Naive thymus-derived CD4-positive, alpha-beta T cell (primary cell): ENCODE data around the gene KHK. TPM values are rescaled to one million over a fixed set of nuclear protein-coding genes. Genes with fewer than 3 reads are reported as not detected.

Experiments used
- ATAC-seq: fragments of 150-1000 bp; cut with Tn5 transposase; 2 replicates; pipeline ENCODE4 v1.10.0; 2021; ENCODE audit warnings: mild to moderate bottlenecking, moderate library complexity
- CTCF ChIA-PET: fragments of 350-600 bp; sonication (Branson Sonifier 250); formaldehyde crosslinking; loops from one replicate; lab custom pipeline; 2021; ENCODE audit warnings: antibody characterized with exemption; lab: Charles Lee
- POLR2A ChIA-PET: fragments of 350-600 bp; sonication (Branson Sonifier 250); formaldehyde crosslinking; loops from one replicate; lab custom pipeline; 2021; ENCODE audit warnings: antibody characterized with exemption, inconsistent platforms; lab: Charles Lee
- DNase-seq, 9 donors: peaks; one replicate each; pipeline versions ENCODE4 v3.0.0 to v3.0.0-alpha.2; 2020 to 2022; ENCODE audit warnings: mixed read lengths in 1 of 9
- H3K27ac ChIP-seq: one replicate; pipeline ENCODE4 v1.7.0; 2013; ENCODE audit warnings: mild to moderate bottlenecking, low read depth, low read length, moderate library complexity
- H3K27me3 ChIP-seq, 2 donors: one replicate each; pipeline ENCODE4 v1.7.0; 2013; ENCODE audit warnings: low read length in 2 of 2, mild to moderate bottlenecking in 2 of 2, moderate library complexity in 2 of 2; ENCODE audit not compliant: control insufficient read depth in 2 of 2, insufficient read depth in 2 of 2
- H3K36me3 ChIP-seq, 3 experiments: 1 replicate in 2 of 3; 2 replicates in 1 of 3; pipeline ENCODE4 v1.7.0; 2013; ENCODE audit warnings: low read length in 3 of 3, mild to moderate bottlenecking in 3 of 3, moderate library complexity in 1 of 3; ENCODE audit not compliant: insufficient read depth in 3 of 3, control insufficient read depth in 2 of 3
- H3K4me1 ChIP-seq, 2 donors: one replicate each; pipeline ENCODE4 v1.7.0; 2013; ENCODE audit warnings: low read length in 2 of 2, mild to moderate bottlenecking in 2 of 2, moderate library complexity in 1 of 2; ENCODE audit not compliant: control insufficient read depth in 2 of 2, insufficient read depth in 2 of 2
- H3K4me3 ChIP-seq: 2 replicates; pipeline ENCODE4 v1.7.0; 2013; ENCODE audit warnings: mild to moderate bottlenecking, low read length
- H3K9me3 ChIP-seq, 3 experiments: 1 replicate in 2 of 3; 2 replicates in 1 of 3; pipeline ENCODE4 v1.7.0; 2013; ENCODE audit warnings: low read length in 3 of 3; ENCODE audit not compliant: control insufficient read depth in 2 of 3
- H3K27ac Mint-ChIP-seq, 9 donors: one replicate each; pipeline ENCODE4 v1.8.0; 2020 to 2022; ENCODE audit warnings: mixed read lengths in 9 of 9, mild to moderate bottlenecking in 8 of 9, moderate library complexity in 5 of 9, inconsistent platforms in 2 of 9
- H3K27me3 Mint-ChIP-seq, 5 donors: one replicate each; pipeline ENCODE4 v1.8.0; 2021 to 2022; ENCODE audit warnings: mixed read lengths in 5 of 5, mild to moderate bottlenecking in 1 of 5
- H3K36me3 Mint-ChIP-seq, 5 donors: one replicate each; pipeline ENCODE4 v1.8.0; 2020 to 2022; ENCODE audit warnings: mixed read lengths in 5 of 5, mild to moderate bottlenecking in 3 of 5, inconsistent platforms in 1 of 5
- H3K4me1 Mint-ChIP-seq, 7 donors: one replicate each; pipeline ENCODE4 v1.8.0; 2020 to 2022; ENCODE audit warnings: mixed read lengths in 7 of 7, mild to moderate bottlenecking in 3 of 7, inconsistent platforms in 1 of 7
- H3K4me3 Mint-ChIP-seq, 10 donors: one replicate each; pipeline ENCODE4 v1.8.0; 2020 to 2022; ENCODE audit warnings: mild to moderate bottlenecking in 10 of 10, mixed read lengths in 10 of 10, moderate library complexity in 6 of 10, inconsistent platforms in 2 of 10
- H3K9me3 Mint-ChIP-seq, 11 donors: one replicate each; pipeline ENCODE4 v1.8.0; 2020 to 2022; ENCODE audit warnings: mixed read lengths in 11 of 11, mild to moderate bottlenecking in 4 of 11, inconsistent platforms in 1 of 11, moderate library complexity in 1 of 11
- intact Hi-C, 2 donors: fragments of 100-400 bp; cut with micrococcal nuclease; formaldehyde crosslinking; loops; one replicate each; pipeline ENCODE4 v1.15.1; 2023
- polyA plus RNA-seq, 2 donors: library from polyadenylated mRNA; unstranded; fragments of 300-500 nt; fragmentation: Illumina TruSeq; gene quantifications; one replicate each; pipeline ENCODE4 v1.2.3, GENCODE V29; 2021
- total RNA-seq, 6 experiments: library from RNA in 5 of 6; stranded (reverse) in 5 of 6; gene quantifications; 1 replicate in 5 of 6; 2 replicates in 1 of 6; pipeline ENCODE4 v1.2.3 and lab custom pipeline; 2021 to 2026

Gene KHK
- total and polyA plus RNA-seq, 7 experiments from 2014 or later, result 5.8 to 13.8 (median 7.6) TPM

GRCh38 chr2:27065128-27065527 is 21.4 kb upstream of the KHK start:
- no peaks in the 10 kb centered on the region for H3K27me3 ChIP-seq
- Mint-ChIP-seq H3K4me3 (no peak overlapping the region), H3K27me3 (no peaks in the 10 kb centered on the region), H3K4me1 (peaks cover 27 to 50% (median 47%) of the 10 kb centered on the region in 7 donors), H3K36me3 (peaks cover 7 to 39% (median 12%) of the 10 kb centered on the region in 5 donors), H3K9me3 (peaks cover 0 to 1% (median 0%) of the 10 kb centered on the region in 11 donors), H3K27ac (peak overlapping the region in 2 of 9 donors; percentile 11 to 21)
- H3K4me1 ChIP-seq, result peaks cover 6 to 13% of the 10 kb centered on the region in 2 donors
- DNase-seq (no peak), ATAC-seq (no peak)
- H3K9me3 ChIP-seq, result no peaks in the 10 kb centered on the region
- peaks cover 0 to 37% (median 5%) of the 10 kb centered on the region in 3 experiments for H3K36me3 ChIP-seq
- no peak overlapping the region for H3K27ac ChIP-seq
- ChIA-PET POLR2A (interaction anchor here (11.3 kb wide), 1 partner anchor 12 kb away, joined by 216 read pairs; the partner anchor contains the start of gene AGBL5), CTCF (no interaction called here)
- no peak overlapping the region for H3K4me3 ChIP-seq
- intact Hi-C loops, result no loop called here

- ChIA-PET POLR2A (interaction anchor here (0.9 to 11.3 kb wide), 5 partner anchors 8 to 67 kb away, joined by 3 to 216 read pairs (median 6); partner anchors contain the start of genes AGBL5 and PREB), CTCF (interaction anchor here (1.3 kb wide), 1 partner anchor 19 kb away, joined by 5 read pairs; the partner anchor contains the start of gene KHK)
- Mint-ChIP-seq H3K36me3 (peaks cover 8 to 38% (median 12%) of the 10 kb centered on the region in 5 donors), H3K4me1 (peaks cover 37 to 67% (median 60%) of the 10 kb centered on the region in 7 donors), H3K27me3 (no peaks in the 10 kb centered on the region), H3K9me3 (peaks cover 0 to 1% (median 0%) of the 10 kb centered on the region in 11 donors), H3K27ac (peak overlapping the region in 3 of 9 donors; percentile 3 to 49 (median 12)), H3K4me3 (no peak overlapping the region)
- Histone ChIP-seq H3K9me3 (no peaks in the 10 kb centered on the region), H3K27ac (no peak overlapping the region), H3K27me3 (no peaks in the 10 kb centered on the region), H3K4me1 (peaks cover 20 to 21% of the 10 kb centered on the region in 2 donors), H3K4me3 (no peak overlapping the region), H3K36me3 (peaks cover 0 to 44% (median 5%) of the 10 kb centered on the region in 3 experiments)
- no peak for DNase-seq
- no peak for ATAC-seq
- intact Hi-C loops, result no loop called here
Measured at GRCh38 chr2:27067385-27067784, 19.2 kb upstream of the KHK start.

GRCh38 chr2:27069436-27069835 is 17.1 kb upstream of the KHK start:
- Histone ChIP-seq H3K27ac (peak overlapping the region; percentile 97), H3K4me3 (no peak overlapping the region), H3K36me3 (peaks cover 0 to 42% (median 5%) of the 10 kb centered on the region in 3 experiments), H3K9me3 (no peaks in the 10 kb centered on the region), H3K4me1 (peaks cover 21 to 26% of the 10 kb centered on the region in 2 donors), H3K27me3 (no peaks in the 10 kb centered on the region)
- Mint-ChIP-seq H3K4me1 (peaks cover 44 to 79% (median 70%) of the 10 kb centered on the region in 7 donors), H3K27me3 (no peaks in the 10 kb centered on the region), H3K4me3 (peak overlapping the region; percentile 29 to 98 (median 96)), H3K36me3 (peaks cover 6 to 27% (median 8%) of the 10 kb centered on the region in 5 donors), H3K9me3 (peaks cover 0 to 1% (median 0%) of the 10 kb centered on the region in 11 donors), H3K27ac (peak overlapping the region in 8 of 9 donors; percentile 28 to 98 (median 76))
- CTCF ChIA-PET, result interaction anchor here (1.7 kb wide), 2 partner anchors 17 to 18 kb away, joined by 3 to 4 read pairs; partner anchors contain the start of genes AGBL5 and KHK
- no peak for ATAC-seq
- POLR2A ChIA-PET, result interaction anchor here (1.2 to 11.3 kb wide), 3 partner anchors 13 to 17 kb away, joined by 4 to 216 read pairs (median 12); partner anchors contain the start of gene AGBL5
- intact Hi-C loops, result no loop called here
- DNase-seq, result no peak

- DNase-seq (no peak), ATAC-seq (no peak)
- ChIA-PET CTCF (no interaction called here), POLR2A (interaction anchor here (1.2 to 11.3 kb wide), 7 partner anchors 10 to 142 kb away, joined by 4 to 216 read pairs (median 15); partner anchors contain the start of genes ABHD1, AGBL5, ATRAID and KHK)
- Mint-ChIP-seq H3K4me1 (peaks cover 50 to 86% (median 76%) of the 10 kb centered on the region in 7 donors), H3K9me3 (peaks cover 0 to 1% (median 0%) of the 10 kb centered on the region in 11 donors), H3K27me3 (no peaks in the 10 kb centered on the region), H3K4me3 (peak overlapping the region; percentile 96 to 99 (median 97)), H3K27ac (peak overlapping the region; percentile 73 to 98 (median 96)), H3K36me3 (peaks cover 6 to 25% (median 8%) of the 10 kb centered on the region in 5 donors)
- Histone ChIP-seq H3K27me3 (no peaks in the 10 kb centered on the region), H3K27ac (peak overlapping the region; percentile 97), H3K4me3 (peak overlapping the region; percentile 83), H3K4me1 (peaks cover 28 to 33% of the 10 kb centered on the region in 2 donors), H3K9me3 (no peaks in the 10 kb centered on the region), H3K36me3 (peaks cover 0 to 42% (median 3%) of the 10 kb centered on the region in 3 experiments)
- intact Hi-C loops, result loop anchor here (2.0 to 10.0 kb wide), 7 partner anchors 37 to 1685 kb away; partner anchors contain the start of genes CCDC121 (in 2 of the 2), GPN1 (in 2 of the 2), PPP1CB (in 2 of the 2) and ASXL2 (in 1 of the 2)
Measured at GRCh38 chr2:27069961-27070618, 16.5 kb upstream of the KHK start.

GRCh38 chr2:27070653-27071276 is 15.8 kb upstream of the KHK start:
- Mint-ChIP-seq H3K4me3 (peak overlapping the region; percentile 96 to 99 (median 97)), H3K27me3 (no peaks in the 10 kb centered on the region)
- H3K4me1 ChIP-seq, result peaks cover 29 to 40% of the 10 kb centered on the region in 2 donors

More at GRCh38 chr2:27070653-27071276, 15.8 kb upstream of the KHK start:
- DNase-seq (no peak), ATAC-seq (peak; percentile 9)
- H3K27ac ChIP-seq, result peak overlapping the region; percentile 97
- H3K4me3 ChIP-seq, result peak overlapping the region; percentile 83
- Mint-ChIP-seq H3K4me1 (peaks cover 53 to 86% (median 77%) of the 10 kb centered on the region in 7 donors), H3K27ac (peak overlapping the region; percentile 93 to 98 (median 97)), H3K9me3 (peaks cover 0 to 1% (median 0%) of the 10 kb centered on the region in 11 donors), H3K36me3 (peaks cover 0 to 20% (median 8%) of the 10 kb centered on the region in 5 donors)
- intact Hi-C loops, result loop anchor here (1.0 to 10.0 kb wide), 14 partner anchors 11 to 1684 kb away; partner anchors contain the start of genes AGBL5 (in 2 of the 2), CCDC121 (in 2 of the 2), EIF2B4 (in 2 of the 2) and GPN1 (in 2 of the 2)
- CTCF ChIA-PET, result interaction anchor here (0.8 to 1.8 kb wide), 4 partner anchors 11 to 19 kb away, joined by 3 to 6 read pairs (median 4); partner anchors contain the start of gene AGBL5
- POLR2A ChIA-PET, result interaction anchor here (0.6 to 11.3 kb wide), 15 partner anchors 10 to 395 kb away, joined by 3 to 216 read pairs (median 4); partner anchors contain the start of genes ABHD1, AGBL5, ATRAID and KHK
- H3K36me3 ChIP-seq, result peaks cover 0 to 39% (median 0%) of the 10 kb centered on the region in 3 experiments
- no peaks in the 10 kb centered on the region for H3K27me3 ChIP-seq
- no peaks in the 10 kb centered on the region for H3K9me3 ChIP-seq
